GM21619 (cell line): Measurements from ENCODE around the gene PRKAR2B.
"Not testable (repeated sequence)": the region's sequence is repeated elsewhere in the genome, so short reads cannot be mapped to it uniquely, and the experiment has no call there.

Experiments used
- ATAC-seq: cut with Tn5 transposase; IDR thresholded peaks from one replicate; pipeline ENCODE4 v1.9.1; 2021; ENCODE audit not compliant: unreplicated experiment

PRKAR2B gene

GRCh38 chr7:107047902-107048782 is 3.6 kb downstream of the PRKAR2B start:
- no peak for ATAC-seq

GRCh38 chr7:107048783-107049418 is 4.4 kb downstream of the PRKAR2B start:
- ATAC-seq: no peak

- no peak for ATAC-seq
Observed at GRCh38 chr7:107049480-107049879, 5.0 kb downstream of the PRKAR2B start.

- no peak for ATAC-seq
Observed at GRCh38 chr7:107049971-107050532, 5.5 kb downstream of the PRKAR2B start.

- ATAC-seq: no peak
Observed at GRCh38 chr7:107051376-107051775, 6.9 kb downstream of the PRKAR2B start.

GRCh38 chr7:107054965-107055364 is 10.5 kb downstream of the PRKAR2B start:
- ATAC-seq: not testable (repeated sequence)

GRCh38 chr7:107056058-107056457 is 11.6 kb downstream of the PRKAR2B start:
- ATAC-seq: not testable (repeated sequence)

GRCh38 chr7:107056728-107057473 is 12.4 kb downstream of the PRKAR2B start:
- ATAC-seq: no peak

GRCh38 chr7:107057474-107057833 is 12.9 kb downstream of the PRKAR2B start:
- ATAC-seq: no peak

GRCh38 chr7:107059468-107059867 is 15.0 kb downstream of the PRKAR2B start:
- no peak for ATAC-seq

- ATAC-seq: no peak
Observed at GRCh38 chr7:107063245-107064120, 19.0 kb downstream of the PRKAR2B start.

- no peak for ATAC-seq
Observed at GRCh38 chr7:107064255-107064654, 19.8 kb downstream of the PRKAR2B start.

- ATAC-seq: no peak
Observed at GRCh38 chr7:107065929-107066247, 21.4 kb downstream of the PRKAR2B start.

- ATAC-seq: no peak
Observed at GRCh38 chr7:107068156-107068555, 23.7 kb downstream of the PRKAR2B start.

- no peak for ATAC-seq
Observed at GRCh38 chr7:107069457-107069856, 25.0 kb downstream of the PRKAR2B start.

- ATAC-seq: no peak
Observed at GRCh38 chr7:107070710-107071109, 26.2 kb downstream of the PRKAR2B start.

- no peak for ATAC-seq
Observed at GRCh38 chr7:107071129-107071528, 26.6 kb downstream of the PRKAR2B start.

- no peak for ATAC-seq
Observed at GRCh38 chr7:107072133-107072532, 27.6 kb downstream of the PRKAR2B start.

GRCh38 chr7:107075863-107076574 is 31.5 kb downstream of the PRKAR2B start:
- ATAC-seq: no peak
